IMR-90 (cell line): ENCODE data around the gene DKK3. TPM values are rescaled to one million over a fixed set of nuclear protein-coding genes. Genes with fewer than 3 reads are reported as not detected.

Source experiments
- ATAC-seq: fragments of 200-7000 bp; cut with Tn5 transposase; 2 replicates; pipeline ENCODE4 v1.9.1; 2020; ENCODE audit warnings: low read depth, mild to moderate bottlenecking, moderate library complexity
- BruUV-seq: library from RNA; stranded (reverse); fragments of 400-500 nt; replicated peaks from 2 replicates; lab custom pipeline; 2021; lab: Mats Ljungman, UMichigan
- CTCF ChIA-PET: fragments of 300-600 bp; formaldehyde crosslinking; extraction: SDS; loops from one replicate; lab custom pipeline; 2021; ENCODE audit warnings: antibody characterized with exemption; lab: Yijun Ruan, JAX
- POLR2A ChIA-PET: fragments of 300-600 bp; sonication (Branson Sonifier 250); formaldehyde crosslinking; loops from one replicate; lab custom pipeline; 2022; ENCODE audit warnings: antibody characterized with exemption; ENCODE audit not compliant: unreplicated experiment; lab: Charles Lee
- DNase-seq: peaks from one replicate; pipeline ENCODE4 v3.0.0; 2013
- H2AFZ ChIP-seq: replicated peaks from 2 replicates; pipeline ENCODE3; 2013; ENCODE audit warnings: low read length, mild to moderate bottlenecking; ENCODE audit not compliant: poor library complexity
- H2AK5ac ChIP-seq: 2 replicates; pipeline ENCODE4 v1.6.1; 2013; ENCODE audit warnings: low read depth, low read length, inconsistent platforms
- H2AK9ac ChIP-seq: replicated peaks from 2 replicates; pipeline ENCODE3; 2013; ENCODE audit warnings: mild to moderate bottlenecking, low read depth, low read length, moderate library complexity; ENCODE audit not compliant: poor library complexity
- H2BK120ac ChIP-seq: 2 replicates; pipeline ENCODE4 v1.6.1; 2013; ENCODE audit warnings: low read depth, low read length, inconsistent platforms
- H2BK15ac ChIP-seq: 3 replicates; pipeline ENCODE4 v1.6.1; 2013; ENCODE audit warnings: low read depth, low read length, inconsistent platforms
- H2BK20ac ChIP-seq: 2 replicates; pipeline ENCODE4 v1.6.1; 2013; ENCODE audit warnings: low read depth, mild to moderate bottlenecking, inconsistent platforms, low read length, moderate library complexity
- H2BK5ac ChIP-seq: 2 replicates; pipeline ENCODE4 v1.6.1; 2013; ENCODE audit warnings: mild to moderate bottlenecking, low read depth, low read length, inconsistent platforms; ENCODE audit not compliant: poor library complexity, severe bottlenecking
- H3K14ac ChIP-seq: replicated peaks from 2 replicates; pipeline ENCODE4 v1.6.1; 2013; ENCODE audit warnings: low read depth, low read length, inconsistent platforms
- H3K18ac ChIP-seq: 2 replicates; pipeline ENCODE4 v1.6.1; 2013; ENCODE audit warnings: low read depth, low read length, control low read depth
- H3K23ac ChIP-seq: 2 replicates; pipeline ENCODE4 v1.6.1; 2013; ENCODE audit warnings: low read depth, low read length, inconsistent platforms
- H3K27ac ChIP-seq: 2 replicates; pipeline ENCODE4 v1.5.1; 2013; ENCODE audit warnings: mild to moderate bottlenecking, control low read depth, low read length; ENCODE audit not compliant: insufficient read depth
- H3K27me3 ChIP-seq: 2 replicates; pipeline ENCODE4 v1.6.1; 2013; ENCODE audit warnings: low read length; ENCODE audit not compliant: control insufficient read depth, insufficient read depth
- H3K36me3 ChIP-seq: 2 replicates; pipeline ENCODE4 v1.6.1; 2013; ENCODE audit warnings: low read length, mixed read lengths; ENCODE audit not compliant: control insufficient read depth, insufficient read depth
- H3K4ac ChIP-seq: 2 replicates; pipeline ENCODE4 v1.6.1; 2013; ENCODE audit warnings: low read depth, low read length, inconsistent platforms
- H3K4me1 ChIP-seq: 2 replicates; pipeline ENCODE4 v1.6.1; 2013; ENCODE audit warnings: low read length, mixed read lengths; ENCODE audit not compliant: control insufficient read depth, insufficient read depth
- H3K4me2 ChIP-seq: 2 replicates; pipeline ENCODE4 v1.6.1; 2013; ENCODE audit warnings: low read depth, mild to moderate bottlenecking, control low read depth, low read length, moderate library complexity
- H3K4me3 ChIP-seq: 2 replicates; pipeline ENCODE4 v1.5.1; 2013; ENCODE audit warnings: low read depth, mild to moderate bottlenecking, control low read depth, low read length, moderate library complexity; ENCODE audit not compliant: insufficient read depth
- H3K56ac ChIP-seq: 2 replicates; pipeline ENCODE4 v1.6.1; 2013; ENCODE audit warnings: low read length, inconsistent platforms; ENCODE audit not compliant: insufficient read depth; ENCODE audit errors: extremely low read depth
- H3K79me1 ChIP-seq, 2 experiments: 2 replicates each; pipeline ENCODE4 v1.6.1; 2013; ENCODE audit warnings: low read length in 2 of 2, inconsistent platforms in 1 of 2, low read depth in 1 of 2
- H3K9ac ChIP-seq: 2 replicates; pipeline ENCODE4 v1.6.1; 2013; ENCODE audit warnings: low read depth, low read length, control low read depth
- H3K9me1 ChIP-seq: 2 replicates; pipeline ENCODE4 v1.6.1; 2013; ENCODE audit warnings: low read length, inconsistent platforms; ENCODE audit not compliant: insufficient read depth
- H3K9me3 ChIP-seq: 2 replicates; pipeline ENCODE4 v1.6.1; 2013; ENCODE audit warnings: low read length; ENCODE audit not compliant: control insufficient read depth, insufficient read depth
- H4K20me1 ChIP-seq: 2 replicates; pipeline ENCODE4 v1.6.1; 2013; ENCODE audit warnings: low read length, inconsistent platforms; ENCODE audit not compliant: insufficient read depth
- H4K5ac ChIP-seq: 2 replicates; pipeline ENCODE4 v1.6.1; 2013; ENCODE audit warnings: mild to moderate bottlenecking, low read depth, low read length, control low read depth
- H4K8ac ChIP-seq, 2 experiments: 2 replicates each; pipeline ENCODE4 v1.6.1; 2013; ENCODE audit warnings: low read depth in 2 of 2, low read length in 2 of 2, control low read depth in 1 of 2, inconsistent platforms in 1 of 2
- H4K91ac ChIP-seq: 2 replicates; pipeline ENCODE4 v1.6.1; 2013; ENCODE audit warnings: low read depth, low read length, inconsistent platforms; ENCODE audit not compliant: insufficient read depth
- BHLHE40 ChIP-seq: fragments of 150-350 bp; IDR thresholded peaks from 2 replicates; pipeline ENCODE4 v1.6.1; 2016; ENCODE audit warnings: mild to moderate bottlenecking, low read depth, low read length
- CEBPB ChIP-seq: IDR thresholded peaks from 2 replicates; pipeline ENCODE4 v1.6.1; 2012; ENCODE audit warnings: low read depth, low read length, improper control_type of control experiment
- CHD1 ChIP-seq: IDR thresholded peaks from 2 replicates; pipeline ENCODE4 v1.6.1; 2012; ENCODE audit warnings: low read depth, low read length, improper control_type of control experiment
- CTCF ChIP-seq: conservative IDR thresholded peaks from 2 replicates; pipeline ENCODE4 v1.5.1; 2012; ENCODE audit warnings: mild to moderate bottlenecking, low read depth, low read length, improper control_type of control experiment
- ELK1 ChIP-seq: fragments of 150-350 bp; IDR thresholded peaks from 2 replicates; pipeline ENCODE4 v1.6.1; 2016; ENCODE audit warnings: low read depth, mild to moderate bottlenecking, low read length, moderate library complexity, borderline replicate concordance
- FOS ChIP-seq: fragments of 150-350 bp; IDR thresholded peaks from 2 replicates; pipeline ENCODE4 v1.6.1; 2016; ENCODE audit warnings: low read depth, low read length
- MAFK ChIP-seq: IDR thresholded peaks from 2 replicates; pipeline ENCODE4 v1.6.1; 2012; ENCODE audit warnings: low read depth, low read length, improper control_type of control experiment
- MAZ ChIP-seq: IDR thresholded peaks from 2 replicates; pipeline ENCODE4 v1.6.1; 2012; ENCODE audit warnings: low read depth, mild to moderate bottlenecking, low read length, improper control_type of control experiment, moderate library complexity, borderline replicate concordance
- MXI1 ChIP-seq: IDR thresholded peaks from 2 replicates; pipeline ENCODE4 v1.6.1; 2012; ENCODE audit warnings: low read depth, mild to moderate bottlenecking, low read length, moderate library complexity, borderline replicate concordance
- POLR2A ChIP-seq: IDR thresholded peaks from 2 replicates; pipeline ENCODE4 v1.6.1; 2012; ENCODE audit warnings: mild to moderate bottlenecking, low read depth, low read length
- RAD21 ChIP-seq: IDR thresholded peaks from 2 replicates; pipeline ENCODE4 v1.6.1; 2012; ENCODE audit warnings: low read length, improper control_type of control experiment
- RCOR1 ChIP-seq: IDR thresholded peaks from 2 replicates; pipeline ENCODE4 v1.6.1; 2012; ENCODE audit warnings: mild to moderate bottlenecking, low read length, improper control_type of control experiment; ENCODE audit not compliant: insufficient replicate concordance
- RFX5 ChIP-seq: IDR thresholded peaks from 2 replicates; pipeline ENCODE4 v1.8.0; 2012; ENCODE audit warnings: low read depth, mild to moderate bottlenecking, low read length, moderate library complexity
- SMC3 ChIP-seq: fragments of 150-350 bp; IDR thresholded peaks from 2 replicates; pipeline ENCODE4 v1.6.1; 2016; ENCODE audit warnings: low read depth, mild to moderate bottlenecking, antibody characterized with exemption, low read length, moderate library complexity
- USF2 ChIP-seq: fragments of 150-350 bp; IDR thresholded peaks from 2 replicates; pipeline ENCODE4 v1.6.1; 2017; ENCODE audit warnings: mild to moderate bottlenecking, antibody characterized with exemption, low read length, low read depth
- WGBS, 2 experiments: methylation state at CpG; one replicate each; pipeline versions ENCODE4 v1.1.5 to v1.1.7; 2013; ENCODE audit warnings: missing lambda C conversion rate in 2 of 2; ENCODE audit not compliant: insufficient read length in 1 of 2; ENCODE audit errors: extremely low coverage in 2 of 2; 5-methylcytosine and 5-hydroxymethylcytosine counted together
- dilution Hi-C: fragments of 300-500 bp; cut with HindIII; formaldehyde crosslinking; loops from one replicate; pipeline ENCODE4 v1.14.3; 2018; ENCODE audit warnings: low sequenced_read_pairs; ENCODE audit not compliant: unreplicated experiment
- in situ Hi-C: fragments of 300-500 bp; cut with MboI; formaldehyde crosslinking; loops from 3 replicates; pipeline ENCODE4 v1.14.3; 2019; ENCODE audit warnings: low sequenced_read_pairs, inconsistent platforms, mixed read lengths
- intact Hi-C: fragments of 100-400 bp; cut with micrococcal nuclease; formaldehyde crosslinking; loops from 2 replicates; pipeline ENCODE4 v1.10.0; 2022
- polyA plus RNA-seq, 3 experiments: library from polyadenylated mRNA; depleted of rRNA; stranded (reverse); fragments of >200 nt; gene quantifications; 2 replicates each; pipeline ENCODE4 v1.2.3, GENCODE V29; 2012; ENCODE audit warnings: low replicate concordance in 1 of 3
- total RNA-seq: library from RNA; depleted of rRNA; stranded (reverse); fragments of >200 nt; gene quantifications from 2 replicates; pipeline ENCODE4 v1.2.3, GENCODE V29; 2012

The DKK3 gene
- total and polyA plus RNA-seq, 2 of the 4 experiments (the other 2 are of a cell fraction), result 453 to 964 TPM

GRCh38 chr11:12005061-12005460 is 3.4 kb downstream of the DKK3 start:
- ChIA-PET CTCF (interaction anchor here (0.6 to 1.4 kb wide), 4 partner anchors 12 to 67 kb away, joined by 3 to 4 read pairs (median 3); no protein-coding TSS in a partner anchor), POLR2A (no interaction called here)
- Histone ChIP-seq H3K14ac (peak overlapping the region; percentile 59), H3K4me1 (peaks cover 33% of the 10 kb centered on the region), H2BK5ac (peak overlapping the region; percentile 90), H2AK9ac (no peak overlapping the region), H3K18ac (peak overlapping the region; percentile 73; the same call in 1 of the 2 replicates), H4K5ac (peak overlapping the region; percentile 75; the same call in 1 of the 2 replicates), H3K27ac (peak overlapping the region; percentile 43), H2BK120ac (peak overlapping the region; percentile 59; the same call in 1 of the 2 replicates), H3K4me2 (peak overlapping the region; percentile 77), H3K79me1 (peaks cover 29 to 74% of the 10 kb centered on the region in 2 experiments), H3K4me3 (no peak overlapping the region; the same call in 1 of the 2 replicates), H3K36me3 (peaks cover 28% of the 10 kb centered on the region), H4K20me1 (peaks cover 42% of the 10 kb centered on the region), H3K9ac (peak overlapping the region; percentile 22; the same call in 1 of the 2 replicates), H2BK15ac (peak overlapping the region; percentile 80; the same call in 2 of the 3 replicates), H3K9me1 (peaks cover 41% of the 10 kb centered on the region), H3K23ac (peak overlapping the region; percentile 86; the same call in 1 of the 2 replicates), H3K56ac (peak overlapping the region; percentile 24), H2AK5ac (peak overlapping the region; percentile 72), H4K91ac (peak overlapping the region; percentile 45; the same call in 1 of the 2 replicates), H3K27me3 (no peaks in the 10 kb centered on the region), H4K8ac (peak overlapping the region; percentile 44 to 66), H2AFZ (no peak overlapping the region), H3K4ac (peak overlapping the region; percentile 71; the same call in 1 of the 2 replicates), H2BK20ac (peak overlapping the region; percentile 41; the same call in 1 of the 2 replicates), H3K9me3 (no peaks in the 10 kb centered on the region)
- DNase-seq, result no peak
- WGBS, 2 experiments, result 86% methylated on average over 1 of the region's 4 CpGs; no CpG with 5 or more reads in 1 of the 2 experiments
- intact Hi-C loops, result loop anchor here (1.0 kb wide), 1 partner anchor 39 kb away; no protein-coding TSS in a partner anchor
- in situ Hi-C loops, result no loop called here
- no TSS peak for BruUV-seq
- no peak for ATAC-seq
- dilution Hi-C loops, result no loop called here
- no peak for TF ChIP-seq RAD21
- TF ChIP-seq SMC3, result no peak
- TF ChIP-seq CHD1, result no peak
- no peak for TF ChIP-seq MAZ
- no peak for TF ChIP-seq RCOR1
- no peak for TF ChIP-seq USF2
- TF ChIP-seq MAFK, result no peak
- TF ChIP-seq CTCF, result no peak
- TF ChIP-seq POLR2A, result no peak
- no peak for TF ChIP-seq FOS
- TF ChIP-seq MXI1, result no peak
- no peak for TF ChIP-seq CEBPB
- no peak for TF ChIP-seq ELK1
- no peak for TF ChIP-seq BHLHE40
- TF ChIP-seq RFX5, result no peak
